Heart right ventricle (tissue), 16 donors: ENCODE results near the gene ACOXL. TPM values are rescaled to one million over a fixed set of nuclear protein-coding genes. Genes with fewer than 3 reads are reported as not detected.

Source experiments
- ATAC-seq, 8 donors: fragments of 200-7000 bp; cut with Tn5 transposase; one replicate each; pipeline ENCODE4 v1.9.1; 2020; ENCODE audit warnings: mild to moderate bottlenecking in 8 of 8, moderate library complexity in 8 of 8, moderate number of reproducible peaks in 1 of 8
- DNase-seq, 2 donors: peaks; one replicate each; pipeline ENCODE4 v3.0.0-alpha.2; 2020
- H3K27ac ChIP-seq, 10 donors: fragments of 200-600 bp; sonication (generic) in 2 of 10; one replicate each; pipeline versions ENCODE4 v1.5.0 to v1.8.0; 2020 to 2022; ENCODE audit warnings: mild to moderate bottlenecking in 3 of 10
- H3K27me3 ChIP-seq, 7 donors: fragments of 200-600 bp; one replicate each; pipeline ENCODE4 v1.8.0; 2021 to 2022; ENCODE audit warnings: mild to moderate bottlenecking in 2 of 7
- H3K36me3 ChIP-seq, 9 donors: fragments of 200-600 bp; sonication (generic) in 1 of 9; one replicate each; pipeline versions ENCODE4 v1.5.0 to v1.8.0; 2020 to 2022; ENCODE audit warnings: mild to moderate bottlenecking in 2 of 9
- H3K4me1 ChIP-seq, 9 donors: fragments of 200-600 bp; sonication (generic) in 1 of 9; one replicate each; pipeline versions ENCODE4 v1.5.0 to v1.8.0; 2020 to 2022; ENCODE audit warnings: mild to moderate bottlenecking in 4 of 9
- H3K4me3 ChIP-seq, 10 donors: fragments of 200-600 bp; sonication (generic) in 2 of 10; one replicate each; pipeline versions ENCODE4 v1.5.0 to v1.8.0; 2020 to 2022; ENCODE audit warnings: mild to moderate bottlenecking in 7 of 10, moderate library complexity in 2 of 10
- H3K9me3 ChIP-seq, 11 donors: fragments of 200-600 bp in 10 of 11; sonication (generic) in 2 of 11; one replicate each; pipeline versions ENCODE4 v1.5.0 to v1.8.0; 2013 to 2022; ENCODE audit warnings: mild to moderate bottlenecking in 2 of 11, control low read depth in 1 of 11, moderate library complexity in 1 of 11
- WGBS, 2 donors: extraction: QIAGEN DNeasy Blood & Tissue Kit; methylation state at CpG; one replicate each; pipeline ENCODE4 v1.1.7; 2013; ENCODE audit warnings: inconsistent platforms in 1 of 2; 5-methylcytosine and 5-hydroxymethylcytosine counted together
- intact Hi-C, 10 donors: fragments of 100-400 bp; cut with DNase I; formaldehyde crosslinking; loops; one replicate each; pipeline versions ENCODE4 v1.11.1 to v1.14.2; 2022
- polyA plus RNA-seq, 2 donors: library from polyadenylated mRNA; stranded (reverse); fragments of 200-250 nt; gene quantifications; one replicate each; pipeline ENCODE4 v1.2.3, GENCODE V29; 2013
- total RNA-seq, 10 donors: library from RNA; stranded (reverse); fragmentation: NEBNext Ultra II Directional in 3 of 10; extraction: Animal tissue kit (Norgen Biotek cat#: 25700) in 3 of 10; gene quantifications; one replicate each; pipeline versions ENCODE4 v1.2.1 to v1.2.4, GENCODE V29; 2021 to 2023
- TF ChIP-seq, protein P1 (sequence below), 9 donors: fragments of 200-600 bp; sonication (generic) in 2 of 9; IDR thresholded peaks; one replicate each; pipeline versions ENCODE4 v1.5.0 to v1.8.0; 2021 to 2022; ENCODE audit warnings: antibody characterized with exemption in 9 of 9, mild to moderate bottlenecking in 5 of 9, moderate library complexity in 1 of 9
- donor health status: Arrhythmogenic right ventricular cardiomyopathy.
- donor health status: ischemic (EF 13 %, LVEDD 7.1; RV severe dilation, severe dysfunction).
- donor health status: healthy with polysubstance abuse.
- donor health status: DM: no; HTN: yes; CAD: no.
- donor health status: DM: no; HTN: no; CAD: no.
- donor health status: ischemic (EF 25% LVEDD 6.9; RV normal size, moderate dysfunction).
- donor health status: ischemic (EF 25% LVEDD 5.7; RV mildly dilated, moderate dysfunction).
- donor health status: healthy.
- donor health status: DM: yes; HTN: yes; CAD: no.
- donor health status: Ischemic cardiomyopathy.
- donor health status: ischemic (EF 35%, LVEDD 5.7; RV mildly dilated, moderate dysfunction).
- donor health status: nonischemic (EF 11% LVEDD 7.7; RV severe dilation, severe dysfunction).
- donor health status: DM: yes; HTN: yes; CAD: no.
- donor health status: PGD.
- donor health status: ischemic (EF 29% LVEDD 5.4; RV normal size, mild dysfunction).
- donor health status: nonischemic (EF 23%, LVEDD 6.1; RV moderate dilation, normal function).

Gene ACOXL
- total and polyA plus RNA-seq, 12 donors, result not detected

DNA sequence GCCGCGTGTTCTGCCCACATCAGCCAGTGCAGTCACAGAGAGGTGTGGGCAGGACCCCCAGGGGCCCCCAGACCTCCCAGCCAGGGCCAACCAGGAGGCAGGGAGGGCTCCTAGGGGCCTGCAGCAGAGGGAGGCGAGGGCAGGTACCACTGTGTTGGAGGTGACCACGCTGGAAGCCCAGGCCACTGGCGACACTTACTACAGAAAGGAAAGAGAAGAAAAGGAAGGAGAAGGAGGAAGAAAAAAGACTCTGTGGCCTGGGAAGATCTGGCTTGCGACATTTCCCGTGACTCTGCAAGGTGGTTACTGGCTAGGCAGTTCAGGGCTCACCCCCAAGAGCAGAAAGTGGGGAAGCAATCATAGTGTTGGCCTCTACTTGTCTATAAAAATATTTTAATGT is 290.3 kb downstream of the ACOXL start:
- Histone ChIP-seq H3K4me1 (peaks cover 0 to 6% (median 0%) of the 10 kb centered on the region in 9 donors), H3K27me3 (peaks cover 0 to 6% (median 0%) of the 10 kb centered on the region in 7 donors), H3K9me3 (no peaks in the 10 kb centered on the region), H3K27ac (peak overlapping the region in 2 of 10 donors; percentile 26 to 54), H3K4me3 (no peak overlapping the region), H3K36me3 (no peaks in the 10 kb centered on the region)
- ATAC-seq (no peak), DNase-seq (no peak)
- intact Hi-C loops, result no loop called here
- WGBS, 2 donors, result 85 to 89% methylated on average over 7 of the region's 7 CpGs
- TF ChIP-seq, protein P1, sequence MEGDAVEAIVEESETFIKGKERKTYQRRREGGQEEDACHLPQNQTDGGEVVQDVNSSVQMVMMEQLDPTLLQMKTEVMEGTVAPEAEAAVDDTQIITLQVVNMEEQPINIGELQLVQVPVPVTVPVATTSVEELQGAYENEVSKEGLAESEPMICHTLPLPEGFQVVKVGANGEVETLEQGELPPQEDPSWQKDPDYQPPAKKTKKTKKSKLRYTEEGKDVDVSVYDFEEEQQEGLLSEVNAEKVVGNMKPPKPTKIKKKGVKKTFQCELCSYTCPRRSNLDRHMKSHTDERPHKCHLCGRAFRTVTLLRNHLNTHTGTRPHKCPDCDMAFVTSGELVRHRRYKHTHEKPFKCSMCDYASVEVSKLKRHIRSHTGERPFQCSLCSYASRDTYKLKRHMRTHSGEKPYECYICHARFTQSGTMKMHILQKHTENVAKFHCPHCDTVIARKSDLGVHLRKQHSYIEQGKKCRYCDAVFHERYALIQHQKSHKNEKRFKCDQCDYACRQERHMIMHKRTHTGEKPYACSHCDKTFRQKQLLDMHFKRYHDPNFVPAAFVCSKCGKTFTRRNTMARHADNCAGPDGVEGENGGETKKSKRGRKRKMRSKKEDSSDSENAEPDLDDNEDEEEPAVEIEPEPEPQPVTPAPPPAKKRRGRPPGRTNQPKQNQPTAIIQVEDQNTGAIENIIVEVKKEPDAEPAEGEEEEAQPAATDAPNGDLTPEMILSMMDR (IDR thresholded peaks at IDR 0.05), result no peak

GRCh38 chr2:111024496-111024895 is 292.1 kb downstream of the ACOXL start:
- 90 to 91% methylated on average over 4 of the region's 4 CpGs for WGBS, 2 donors
- Histone ChIP-seq H3K27ac (no peak overlapping the region), H3K4me1 (peaks cover 0 to 8% (median 0%) of the 10 kb centered on the region in 9 donors), H3K36me3 (no peaks in the 10 kb centered on the region), H3K4me3 (no peak overlapping the region), H3K27me3 (peaks cover 0 to 6% (median 0%) of the 10 kb centered on the region in 7 donors), H3K9me3 (peaks cover 0 to 7% (median 0%) of the 10 kb centered on the region in 11 donors)
- DNase-seq, result no peak
- no peak for ATAC-seq
- TF ChIP-seq, protein P1 (IDR thresholded peaks at IDR 0.05), result no peak
- intact Hi-C loops, result no loop called here

GRCh38 chr2:111025288-111025687 is 292.9 kb downstream of the ACOXL start:
- Histone ChIP-seq H3K9me3 (peaks cover 0 to 7% (median 0%) of the 10 kb centered on the region in 11 donors), H3K27me3 (peaks cover 0 to 6% (median 0%) of the 10 kb centered on the region in 7 donors), H3K4me3 (no peak overlapping the region), H3K36me3 (no peaks in the 10 kb centered on the region), H3K27ac (no peak overlapping the region), H3K4me1 (peaks cover 0 to 14% (median 0%) of the 10 kb centered on the region in 9 donors)
- DNase-seq (no peak), ATAC-seq (no peak)
- TF ChIP-seq, protein P1 (IDR thresholded peaks at IDR 0.05), result no peak
- intact Hi-C loops, result no loop called here
- WGBS, 2 donors, result 73 to 86% methylated on average over 4 of the region's 4 CpGs

DNA sequence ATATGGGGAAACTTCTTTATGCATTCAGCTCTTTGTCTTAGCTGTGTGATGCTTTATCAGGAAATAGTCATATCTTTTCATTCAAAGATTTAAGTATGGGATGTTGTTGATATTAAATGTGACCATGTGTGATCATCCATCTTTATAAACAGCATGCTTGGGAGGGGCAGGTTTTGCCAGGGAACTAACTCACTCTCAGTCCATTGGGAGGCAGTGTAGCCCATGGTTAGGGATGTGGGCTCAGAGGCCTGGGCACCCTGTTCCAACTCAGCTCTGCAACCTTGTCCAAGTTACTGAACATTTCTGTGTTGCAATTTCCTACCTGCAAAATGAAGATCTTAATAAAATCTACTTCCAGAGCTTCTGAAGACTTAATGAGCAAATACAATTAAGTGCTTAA is 296.3 kb downstream of the ACOXL start:
- no peak overlapping the region for H3K27ac ChIP-seq
- DNase-seq (no peak), ATAC-seq (no peak)
- H3K9me3 ChIP-seq, result peaks cover 0 to 7% (median 0%) of the 10 kb centered on the region in 11 donors
- no peaks in the 10 kb centered on the region for H3K36me3 ChIP-seq
- H3K4me3 ChIP-seq, result no peak overlapping the region
- peaks cover 0 to 4% (median 0%) of the 10 kb centered on the region in 7 donors for H3K27me3 ChIP-seq
- intact Hi-C loops, result no loop called here
- TF ChIP-seq, protein P1 (IDR thresholded peaks at IDR 0.05), result no peak
- peaks cover 0 to 37% (median 5%) of the 10 kb centered on the region in 9 donors for H3K4me1 ChIP-seq
